Fibroblast of skin of back (primary cell): ENCODE measurements around the gene LIN37.
"Not testable (repeated sequence)": the region's sequence is repeated elsewhere in the genome, so short reads cannot be mapped to it uniquely, and the experiment has no call there.

Source experiments
- DNase-seq: peaks from one replicate; pipeline ENCODE4 v3.0.0-alpha.2; 2013

The LIN37 gene

GRCh38 chr19:35790981-35791813 lies 42.8 kb downstream of the LIN37 start:
- no peak for DNase-seq

- DNase-seq, result no peak
These were observed 43.5 kb downstream of the LIN37 start for GRCh38 chr19:35791814-35792279.

- DNase-seq, result no peak
These were observed 43.9 kb downstream of the LIN37 start for GRCh38 chr19:35792312-35792711.

- DNase-seq, result no peak
These were observed 44.5 kb downstream of the LIN37 start for GRCh38 chr19:35792888-35793287.

GRCh38 chr19:35793381-35794165 lies 45.2 kb downstream of the LIN37 start:
- DNase-seq, result peak; percentile 50

GRCh38 chr19:35795564-35795963 lies 47.2 kb downstream of the LIN37 start:
- not testable (repeated sequence) for DNase-seq

GRCh38 chr19:35796645-35797542 lies 48.5 kb downstream of the LIN37 start:
- DNase-seq, result no peak

GRCh38 chr19:35797663-35798062 lies 49.3 kb downstream of the LIN37 start:
- DNase-seq, result no peak

- DNase-seq, result no peak
These were observed 53.5 kb downstream of the LIN37 start for GRCh38 chr19:35801828-35802227.
